ENCODE results near the gene BCAS1. TPM values are rescaled to one million over a fixed set of nuclear protein-coding genes. Genes with fewer than 3 reads are reported as not detected.

Gene BCAS1
- total RNA-seq, 5 donors from 2014 or later (not counting 1 experiment from before 2014, with no cell fraction given) = 0.26 to 0.76 (median 0.51) TPM; not detected in 1

DNA sequence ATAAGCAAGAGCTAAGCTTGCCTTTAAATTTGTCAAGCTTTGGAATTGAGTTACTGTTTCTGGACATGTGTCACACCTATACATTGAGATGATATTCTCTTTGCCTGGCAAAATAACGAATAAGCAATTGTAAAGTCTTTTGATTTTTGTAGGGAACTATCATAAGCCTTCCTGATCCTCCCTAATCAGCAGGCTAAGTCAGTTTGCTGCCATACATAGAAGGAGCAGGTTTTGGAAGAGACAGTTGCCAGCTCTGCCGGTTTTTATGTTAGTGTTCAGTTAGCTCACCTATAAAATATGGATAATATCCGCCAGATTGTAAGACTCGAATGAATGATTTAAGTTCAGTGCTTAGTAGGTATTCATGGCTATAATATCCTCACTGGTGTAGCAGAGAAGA is 34.4 kb upstream of the BCAS1 start:
- ATAC-seq (replicated peaks in 1 of 4) (no peak), DNase-seq (no peak)
- ChIA-PET POLR2A (no interaction called here), CTCF (interaction anchor here (0.6 to 0.9 kb wide), 3 partner anchors 9 to 517 kb away, joined by 3 read pairs; no protein-coding TSS in a partner anchor)
- Histone ChIP-seq H3K4me3 (ENCODE audit: control insufficient read depth in 1 of 2, extremely low read depth in 1 of 2, low read length in 1 of 2) (no peak overlapping the region), H3K36me3 (ENCODE audit: control insufficient read depth in 2 of 2, extremely low read depth in 1 of 2, insufficient read depth in 1 of 2, low read length in 1 of 2) (no peaks in the 10 kb centered on the region), H3K9me3 (no peaks in the 10 kb centered on the region), H3K27ac (ENCODE audit: low read length) (no peak overlapping the region), H3K4me1 (ENCODE audit: control insufficient read depth in 1 of 2, extremely low read depth in 1 of 2, insufficient read depth in 2 of 2, low read length in 2 of 2) (no peaks in the 10 kb centered on the region), H3K27me3 (replicated peaks in 1 of 2; ENCODE audit: control insufficient read depth in 2 of 2, extremely low read depth in 1 of 2, insufficient read depth in 2 of 2, low read length in 1 of 2) (peaks cover 0 to 2% of the 10 kb centered on the region in 2 experiments)
- no peaks in the 10 kb centered on the region for H3K9me3 Mint-ChIP-seq
- H3K36me3 Mint-ChIP-seq = no peaks in the 10 kb centered on the region
- WGBS (ENCODE audit: insufficient coverage) = 95% methylated on average over 2 of the region's 4 CpGs
- H3K27ac Mint-ChIP-seq = no peak overlapping the region
- no peak overlapping the region for H3K4me3 Mint-ChIP-seq
- H3K27me3 Mint-ChIP-seq = peaks cover 4 to 10% of the 10 kb centered on the region in 2 donors
- H3K4me1 Mint-ChIP-seq = no peaks in the 10 kb centered on the region

DNA sequence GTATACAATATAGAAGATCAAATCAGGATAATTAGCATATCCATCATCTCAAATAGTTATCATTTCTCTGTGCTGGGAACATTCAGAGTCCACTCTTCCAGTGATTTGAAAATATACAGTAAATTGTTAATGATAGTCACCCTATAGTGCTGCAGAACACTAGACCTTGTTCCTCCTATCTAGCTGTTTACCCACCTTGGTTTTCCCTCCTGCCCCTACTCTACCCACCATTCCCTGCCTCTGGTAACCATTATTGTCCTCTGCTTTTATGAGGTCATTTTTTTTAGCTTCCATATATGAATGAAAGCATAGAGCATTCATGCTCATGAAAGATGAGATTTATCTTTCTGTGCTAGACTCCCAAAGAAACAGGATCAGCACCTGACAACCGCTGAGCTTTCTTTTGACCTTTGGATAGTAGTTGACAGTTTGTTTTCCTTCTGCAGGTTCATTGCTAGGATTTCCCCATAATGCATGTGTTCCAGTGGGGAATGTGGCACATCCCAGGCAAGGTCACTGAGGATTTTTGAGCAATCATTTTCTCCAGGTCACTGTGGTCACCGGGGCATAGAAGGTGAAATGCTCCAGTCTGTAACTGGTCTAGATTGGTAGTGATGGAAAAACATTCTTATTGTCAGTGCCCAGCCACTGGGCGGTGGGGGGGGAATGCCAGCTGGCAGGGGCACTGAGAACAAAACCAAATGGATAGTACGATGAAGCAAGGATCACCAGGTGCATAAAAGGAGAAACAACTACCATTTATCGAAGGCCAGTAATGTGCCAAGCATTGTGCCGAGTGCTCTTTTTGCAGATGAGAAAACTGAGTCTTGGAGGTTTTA is 33.6 kb upstream of the BCAS1 start:
- H3K4me3 Mint-ChIP-seq = no peak overlapping the region
- ChIA-PET CTCF (interaction anchor here (0.5 to 1.6 kb wide), 10 partner anchors 8 to 1840 kb away, joined by 3 to 5 read pairs (median 4); partner anchors contain the start of gene PFDN4 (in 1 of the 2)), POLR2A (interaction anchor here in 1 of 2 donors (0.5 kb wide), 1 partner anchor 1832 kb away, joined by 3 read pairs; no protein-coding TSS in a partner anchor)
- H3K27me3 Mint-ChIP-seq = peaks cover 4 to 10% of the 10 kb centered on the region in 2 donors
- ATAC-seq (replicated peaks in 1 of 4) (no peak), DNase-seq (no peak)
- H3K36me3 Mint-ChIP-seq = no peaks in the 10 kb centered on the region
- H3K27me3 ChIP-seq (replicated peaks in 1 of 2; ENCODE audit: control insufficient read depth in 2 of 2, extremely low read depth in 1 of 2, insufficient read depth in 2 of 2, low read length in 1 of 2) = peaks cover 0 to 2% of the 10 kb centered on the region in 2 experiments
- WGBS (ENCODE audit: insufficient coverage) = 98% methylated on average over 6 of the region's 6 CpGs
- H3K4me1 ChIP-seq (ENCODE audit: control insufficient read depth in 1 of 2, extremely low read depth in 1 of 2, insufficient read depth in 2 of 2, low read length in 2 of 2) = no peaks in the 10 kb centered on the region
- no peaks in the 10 kb centered on the region for H3K9me3 ChIP-seq
- no peak overlapping the region for H3K27ac ChIP-seq (ENCODE audit: low read length)
- no peaks in the 10 kb centered on the region for H3K36me3 ChIP-seq (ENCODE audit: control insufficient read depth in 2 of 2, extremely low read depth in 1 of 2, insufficient read depth in 1 of 2, low read length in 1 of 2)
- no peaks in the 10 kb centered on the region for H3K9me3 Mint-ChIP-seq
- no peak overlapping the region for H3K4me3 ChIP-seq (ENCODE audit: control insufficient read depth in 1 of 2, extremely low read depth in 1 of 2, low read length in 1 of 2)
- no peak overlapping the region for H3K27ac Mint-ChIP-seq
- no peaks in the 10 kb centered on the region for H3K4me1 Mint-ChIP-seq

DNA sequence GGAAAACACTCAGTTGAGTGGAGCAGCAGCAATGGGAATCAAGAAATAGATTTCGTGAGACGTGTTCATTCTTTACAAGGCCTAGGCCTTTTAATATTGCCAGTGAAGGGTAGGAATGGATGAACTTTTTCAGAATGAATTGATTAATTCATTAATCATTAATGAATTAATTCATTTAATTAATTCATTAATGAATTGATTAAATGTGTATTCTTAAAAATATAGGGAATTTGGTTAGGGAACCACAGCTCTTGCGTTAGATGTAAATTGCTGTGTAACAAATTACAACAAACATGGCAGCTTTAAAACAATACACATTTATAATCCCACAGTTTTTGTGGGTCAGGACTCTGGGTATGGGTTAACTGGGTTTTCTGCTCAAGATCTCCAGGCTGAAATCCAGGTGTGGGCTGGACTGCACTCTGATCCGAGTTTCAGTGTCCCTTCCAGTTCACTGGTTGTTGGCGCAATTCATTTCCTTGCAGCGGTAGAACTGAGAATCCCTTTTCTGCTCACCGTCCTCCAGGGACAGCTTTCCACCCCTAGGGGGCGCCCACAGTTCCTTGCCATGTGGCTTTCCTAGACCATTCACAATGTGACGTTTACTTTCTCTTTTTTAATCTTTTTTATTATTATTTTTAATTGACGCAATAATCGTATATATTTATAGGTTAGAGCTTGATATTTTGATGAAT is 32.8 kb upstream of the BCAS1 start:
- POLR2A ChIA-PET = no interaction called here

DNA sequence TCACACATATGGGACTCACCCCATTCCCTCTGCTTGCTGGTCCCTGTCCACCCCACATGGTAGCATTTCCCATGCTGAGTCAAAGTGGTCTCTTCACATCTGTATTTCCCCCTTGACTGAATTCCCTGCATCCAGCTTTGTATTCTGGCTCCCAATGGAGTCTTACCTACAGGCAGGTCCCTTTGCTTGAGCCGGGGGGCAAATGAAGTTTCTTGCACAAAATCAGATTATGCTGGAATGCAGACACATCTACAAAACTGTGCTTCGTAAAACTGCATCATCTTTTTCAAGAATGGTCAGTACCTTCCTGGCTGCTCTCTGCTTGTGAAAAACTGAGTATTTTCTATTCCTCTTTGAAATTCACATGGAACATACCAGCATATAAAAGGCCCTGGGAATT is 32.1 kb upstream of the BCAS1 start:
- Mint-ChIP-seq H3K36me3 (no peaks in the 10 kb centered on the region), H3K4me1 (no peaks in the 10 kb centered on the region), H3K4me3 (no peak overlapping the region), H3K27ac (no peak overlapping the region), H3K27me3 (peaks cover 1 to 10% of the 10 kb centered on the region in 2 donors), H3K9me3 (no peaks in the 10 kb centered on the region)
- ChIA-PET CTCF (interaction anchor here in 1 of 2 donors (0.7 to 1.6 kb wide), 3 partner anchors 11 to 97 kb away, joined by 3 to 5 read pairs (median 4); no protein-coding TSS in a partner anchor), POLR2A (no interaction called here)
- no peak overlapping the region for H3K27ac ChIP-seq (ENCODE audit: low read length)
- DNase-seq (no peak), ATAC-seq (replicated peaks in 1 of 4) (no peak)
- H3K36me3 ChIP-seq (ENCODE audit: control insufficient read depth in 2 of 2, extremely low read depth in 1 of 2, insufficient read depth in 1 of 2, low read length in 1 of 2) = no peaks in the 10 kb centered on the region
- H3K9me3 ChIP-seq = no peaks in the 10 kb centered on the region
- peaks cover 0 to 2% of the 10 kb centered on the region in 2 experiments for H3K27me3 ChIP-seq (replicated peaks in 1 of 2; ENCODE audit: control insufficient read depth in 2 of 2, extremely low read depth in 1 of 2, insufficient read depth in 2 of 2, low read length in 1 of 2)
- no CpG with 5 or more reads among the region's 2 CpGs for WGBS (ENCODE audit: insufficient coverage)
- H3K4me1 ChIP-seq (ENCODE audit: control insufficient read depth in 1 of 2, extremely low read depth in 1 of 2, insufficient read depth in 2 of 2, low read length in 2 of 2) = no peaks in the 10 kb centered on the region
- H3K4me3 ChIP-seq (ENCODE audit: control insufficient read depth in 1 of 2, extremely low read depth in 1 of 2, low read length in 1 of 2) = no peak overlapping the region

More for the DNA sequence above, 32.8 kb upstream of the BCAS1 start:
- WGBS (ENCODE audit: insufficient coverage) = 26% methylated on average over 3 of the region's 11 CpGs
- ATAC-seq (replicated peaks in 1 of 4) = peak in 2 of 4 experiments; percentile 59 to 65
- no peak overlapping the region for H3K4me3 Mint-ChIP-seq
- no peak overlapping the region for H3K27ac Mint-ChIP-seq
- H3K4me1 Mint-ChIP-seq = no peaks in the 10 kb centered on the region
- no peaks in the 10 kb centered on the region for H3K9me3 Mint-ChIP-seq
- peaks cover 4 to 10% of the 10 kb centered on the region in 2 donors for H3K27me3 Mint-ChIP-seq
- Histone ChIP-seq H3K27me3 (replicated peaks in 1 of 2; ENCODE audit: control insufficient read depth in 2 of 2, extremely low read depth in 1 of 2, insufficient read depth in 2 of 2, low read length in 1 of 2) (peaks cover 0 to 2% of the 10 kb centered on the region in 2 experiments), H3K4me1 (ENCODE audit: control insufficient read depth in 1 of 2, extremely low read depth in 1 of 2, insufficient read depth in 2 of 2, low read length in 2 of 2) (no peaks in the 10 kb centered on the region), H3K4me3 (ENCODE audit: control insufficient read depth in 1 of 2, extremely low read depth in 1 of 2, low read length in 1 of 2) (no peak overlapping the region), H3K36me3 (ENCODE audit: control insufficient read depth in 2 of 2, extremely low read depth in 1 of 2, insufficient read depth in 1 of 2, low read length in 1 of 2) (no peaks in the 10 kb centered on the region), H3K27ac (ENCODE audit: low read length) (no peak overlapping the region), H3K9me3 (no peaks in the 10 kb centered on the region)
- H3K36me3 Mint-ChIP-seq = no peaks in the 10 kb centered on the region
- DNase-seq = peak; percentile 16 to 73 (median 56)
- CTCF ChIA-PET = interaction anchor here (0.5 to 1.6 kb wide), 8 partner anchors 12 to 1590 kb away, joined by 3 to 5 read pairs (median 4); partner anchors contain the start of gene PFDN4 (in 1 of the 2)

DNA sequence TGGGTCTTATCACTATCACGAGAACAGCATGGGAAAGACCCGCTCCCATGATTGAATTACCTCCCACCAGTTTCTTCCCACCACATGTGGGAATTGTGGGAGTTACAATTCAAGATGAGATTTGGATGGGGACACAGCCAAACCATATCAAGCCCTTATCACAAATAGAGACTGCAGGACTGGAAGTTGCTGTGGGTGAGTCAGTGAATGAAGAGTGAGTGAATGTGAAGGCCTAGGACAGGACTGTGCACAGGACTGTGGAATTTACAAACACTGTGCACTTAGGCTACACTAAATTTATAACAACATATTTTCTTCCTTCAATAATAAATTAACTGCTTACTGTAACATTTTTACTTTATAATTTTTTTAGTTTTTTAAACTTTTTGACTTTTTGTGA is 30.2 kb upstream of the BCAS1 start:
- Histone ChIP-seq H3K9me3 (no peaks in the 10 kb centered on the region), H3K36me3 (ENCODE audit: control insufficient read depth in 2 of 2, extremely low read depth in 1 of 2, insufficient read depth in 1 of 2, low read length in 1 of 2) (no peaks in the 10 kb centered on the region), H3K4me1 (ENCODE audit: control insufficient read depth in 1 of 2, extremely low read depth in 1 of 2, insufficient read depth in 2 of 2, low read length in 2 of 2) (no peaks in the 10 kb centered on the region), H3K4me3 (ENCODE audit: control insufficient read depth in 1 of 2, extremely low read depth in 1 of 2, low read length in 1 of 2) (no peak overlapping the region), H3K27me3 (replicated peaks in 1 of 2; ENCODE audit: control insufficient read depth in 2 of 2, extremely low read depth in 1 of 2, insufficient read depth in 2 of 2, low read length in 1 of 2) (peaks cover 0 to 5% of the 10 kb centered on the region in 2 experiments), H3K27ac (ENCODE audit: low read length) (no peak overlapping the region)
- no CpG with 5 or more reads among the region's 2 CpGs for WGBS (ENCODE audit: insufficient coverage)
- Mint-ChIP-seq H3K27me3 (peaks cover 5 to 6% of the 10 kb centered on the region in 2 donors), H3K27ac (no peak overlapping the region), H3K9me3 (no peaks in the 10 kb centered on the region), H3K4me3 (no peak overlapping the region), H3K36me3 (no peaks in the 10 kb centered on the region), H3K4me1 (peaks cover 0 to 5% (median 0%) of the 10 kb centered on the region in 3 donors)
- no peak for ATAC-seq (replicated peaks in 1 of 4)
- ChIA-PET CTCF (interaction anchor here (0.6 to 1.3 kb wide), 5 partner anchors 45 to 545 kb away, joined by 3 to 9 read pairs (median 4); partner anchors contain the start of gene PFDN4 (in 1 of the 2)), POLR2A (no interaction called here)
- DNase-seq = no peak

DNA sequence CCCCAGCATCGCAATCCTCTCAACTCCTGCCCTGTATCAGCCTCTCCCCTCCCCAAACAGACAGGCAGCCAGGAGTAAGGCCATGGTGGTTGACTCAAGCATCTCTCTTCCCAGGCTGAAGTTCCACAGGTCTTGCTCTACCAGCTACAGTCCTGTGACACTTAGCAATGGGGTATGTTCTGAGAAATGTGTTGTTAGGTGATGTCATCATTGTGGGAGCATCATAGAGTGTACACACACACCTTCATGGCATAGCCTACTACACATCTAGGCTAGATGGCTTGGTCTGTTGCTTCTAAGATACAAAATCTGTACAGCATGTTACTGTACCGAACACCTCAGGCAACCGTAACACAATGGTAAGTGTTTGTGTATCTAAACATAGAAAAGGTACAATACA is 29.5 kb upstream of the BCAS1 start:
- Mint-ChIP-seq H3K27me3 (peaks cover 5 to 6% of the 10 kb centered on the region in 2 donors), H3K4me3 (no peak overlapping the region), H3K27ac (no peak overlapping the region), H3K9me3 (no peaks in the 10 kb centered on the region), H3K4me1 (peaks cover 0 to 5% (median 0%) of the 10 kb centered on the region in 3 donors), H3K36me3 (no peaks in the 10 kb centered on the region)
- CTCF ChIA-PET = interaction anchor here in 1 of 2 donors (1.1 to 1.3 kb wide), 2 partner anchors 100 to 548 kb away, joined by 3 to 4 read pairs; no protein-coding TSS in a partner anchor
- no peak for ATAC-seq (replicated peaks in 1 of 4)
- Histone ChIP-seq H3K9me3 (no peaks in the 10 kb centered on the region), H3K4me3 (ENCODE audit: control insufficient read depth in 1 of 2, extremely low read depth in 1 of 2, low read length in 1 of 2) (no peak overlapping the region), H3K27me3 (replicated peaks in 1 of 2; ENCODE audit: control insufficient read depth in 2 of 2, extremely low read depth in 1 of 2, insufficient read depth in 2 of 2, low read length in 1 of 2) (peaks cover 0 to 5% of the 10 kb centered on the region in 2 experiments), H3K36me3 (ENCODE audit: control insufficient read depth in 2 of 2, extremely low read depth in 1 of 2, insufficient read depth in 1 of 2, low read length in 1 of 2) (no peaks in the 10 kb centered on the region), H3K27ac (ENCODE audit: low read length) (no peak overlapping the region), H3K4me1 (ENCODE audit: control insufficient read depth in 1 of 2, extremely low read depth in 1 of 2, insufficient read depth in 2 of 2, low read length in 2 of 2) (no peaks in the 10 kb centered on the region)
- no peak for DNase-seq
- no CpG with 5 or more reads among the region's 3 CpGs for WGBS (ENCODE audit: insufficient coverage)
- POLR2A ChIA-PET = no interaction called here

Measured in T-cell (primary cell).